ENCODE results near the gene B3GAT1. TPM values are rescaled to one million over a fixed set of nuclear protein-coding genes. Genes with fewer than 3 reads are reported as not detected.
"Not testable (repeated sequence)": the region's sequence is repeated elsewhere in the genome, so short reads cannot be mapped to it uniquely, and the experiment has no call there.

B3GAT1 gene, protein sequence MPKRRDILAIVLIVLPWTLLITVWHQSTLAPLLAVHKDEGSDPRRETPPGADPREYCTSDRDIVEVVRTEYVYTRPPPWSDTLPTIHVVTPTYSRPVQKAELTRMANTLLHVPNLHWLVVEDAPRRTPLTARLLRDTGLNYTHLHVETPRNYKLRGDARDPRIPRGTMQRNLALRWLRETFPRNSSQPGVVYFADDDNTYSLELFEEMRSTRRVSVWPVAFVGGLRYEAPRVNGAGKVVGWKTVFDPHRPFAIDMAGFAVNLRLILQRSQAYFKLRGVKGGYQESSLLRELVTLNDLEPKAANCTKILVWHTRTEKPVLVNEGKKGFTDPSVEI
- 1 to 10 TPM in 1 of 4 donors, under 1 TPM in 2, not detected in 1; 0.54 to 1.4 (median 0.57) TPM for polyA plus RNA-seq
- long read RNA-seq, donor 1, partial matches to known transcripts, result 0 of 2 reads
- long read RNA-seq, donor 1, other reads (novel, unspliced or antisense), result 0 of 2 reads
- long read RNA-seq, donor 2, result 0 reads
- long read RNA-seq, donor 3, result 0 reads
- long read RNA-seq, donor 4, result 0 reads
- long read RNA-seq, donor 5, result 0 reads
- long read RNA-seq, donor 6, result 0 reads
- long read RNA-seq, donor 7, result 0 reads
- long read RNA-seq, donor 8, result 0 reads
- long read RNA-seq, donor 9, result 0 reads
- long read RNA-seq, donor 10, result 0 reads

- H3K4me3 ChIP-seq (ENCODE audit: low read depth in 1 of 3, low read length in 3 of 3), result peak within 1 kb of the TSS in 2 of 3 donors; percentile 7 to 30
- peaks cover 0 to 2% of the 10 kb centered on the region in 2 donors for H3K9me3 ChIP-seq (ENCODE audit: control insufficient read depth in 2 of 2, insufficient read depth in 1 of 2, low read depth in 1 of 2, low read length in 1 of 2)
- FAIRE-seq (no peak), DNase-seq (peak in 1 of 2 donors; percentile 28)
- no peaks in the 10 kb centered on the region for H3K4me1 ChIP-seq (ENCODE audit: control insufficient read depth in 3 of 3, insufficient read depth in 2 of 3, low read depth in 1 of 3, low read length in 2 of 3)
- no peaks in the 10 kb centered on the region for H3K36me3 ChIP-seq (ENCODE audit: control insufficient read depth in 3 of 3, insufficient read depth in 2 of 3, low read depth in 1 of 3, low read length in 3 of 3)
- no peak within 1 kb of the TSS for H3K27ac ChIP-seq (ENCODE audit: low read depth in 1 of 3, low read length in 2 of 3)
- WGBS, 3 donors, result 1 to 2% (median 1%) methylated on average over 48 to 92 of the region's 94 CpGs
- peaks cover 4 to 59% (median 41%) of the 10 kb centered on the region in 3 donors for H3K27me3 ChIP-seq (ENCODE audit: control insufficient read depth in 3 of 3, insufficient read depth in 3 of 3, low read length in 3 of 3)
These were observed at the start of gene B3GAT1 for GRCh38 chr11:134412203-134413042. Gene B3GAT1 (minus strand): TSS chr11:134412242. CDS start chr11:134387659, 24,583 bp downstream.

DNA sequence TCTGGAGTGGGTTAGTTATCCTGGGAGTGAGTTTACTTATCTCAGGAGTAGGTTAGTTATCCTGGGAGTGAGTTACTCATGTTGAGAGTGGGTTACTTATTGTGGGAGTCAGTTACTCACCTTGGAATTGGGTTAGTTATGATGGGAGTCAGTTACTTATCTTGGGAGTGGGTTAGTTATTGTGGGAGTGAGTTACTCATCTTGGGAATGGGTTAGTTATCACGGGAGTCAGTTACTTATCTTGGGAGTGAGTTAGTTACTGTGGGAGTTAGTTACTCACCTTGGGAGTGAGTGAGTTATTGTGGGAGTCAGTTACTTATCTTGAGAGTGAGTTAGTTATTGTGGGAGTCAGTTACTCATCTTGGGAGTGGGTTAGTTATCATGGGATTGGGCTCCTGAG is 49.6 kb upstream of the B3GAT1 start:
- Histone ChIP-seq H3K36me3 (ENCODE audit: control insufficient read depth in 3 of 3, insufficient read depth in 2 of 3, low read depth in 1 of 3, low read length in 3 of 3) (no peaks in the 10 kb centered on the region), H3K27ac (ENCODE audit: low read depth in 1 of 3, low read length in 2 of 3) (no peak overlapping the region), H3K4me1 (ENCODE audit: control insufficient read depth in 3 of 3, insufficient read depth in 2 of 3, low read depth in 1 of 3, low read length in 2 of 3) (peaks cover 0 to 9% (median 0%) of the 10 kb centered on the region in 3 donors), H3K9me3 (ENCODE audit: control insufficient read depth in 2 of 2, insufficient read depth in 1 of 2, low read depth in 1 of 2, low read length in 1 of 2) (peaks cover 0 to 9% of the 10 kb centered on the region in 2 donors), H3K4me3 (ENCODE audit: low read depth in 1 of 3, low read length in 3 of 3) (no peak overlapping the region), H3K27me3 (ENCODE audit: control insufficient read depth in 3 of 3, insufficient read depth in 3 of 3, low read length in 3 of 3) (peaks cover 0 to 10% (median 2%) of the 10 kb centered on the region in 3 donors)
- FAIRE-seq (no peak), DNase-seq (no peak)
- WGBS, 3 donors, result 56 to 75% (median 59%) methylated on average over 1 of the region's 1 CpG

DNA sequence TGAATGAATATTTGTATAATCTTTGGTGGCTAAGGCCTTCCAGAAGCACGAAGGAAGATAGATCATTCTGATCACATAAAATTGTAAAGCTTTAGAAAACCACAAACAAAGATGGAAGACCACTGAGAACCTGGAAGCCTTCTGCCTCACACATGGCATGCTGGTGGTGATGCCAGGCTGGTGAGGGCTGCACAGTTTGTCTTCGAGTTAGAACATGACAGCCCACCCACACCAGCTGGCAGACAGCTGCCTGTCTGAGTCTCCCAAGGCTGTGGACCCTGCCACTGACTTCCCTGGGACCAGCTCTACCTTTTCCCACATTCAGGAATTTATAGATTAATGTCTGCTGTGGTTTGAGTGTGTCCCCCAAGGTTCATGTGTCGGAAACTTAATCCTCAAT is 48.8 kb upstream of the B3GAT1 start:
- Histone ChIP-seq H3K36me3 (ENCODE audit: control insufficient read depth in 3 of 3, insufficient read depth in 2 of 3, low read depth in 1 of 3, low read length in 3 of 3) (no peaks in the 10 kb centered on the region), H3K4me1 (ENCODE audit: control insufficient read depth in 3 of 3, insufficient read depth in 2 of 3, low read depth in 1 of 3, low read length in 2 of 3) (peaks cover 0 to 3% (median 0%) of the 10 kb centered on the region in 3 donors), H3K4me3 (ENCODE audit: low read depth in 1 of 3, low read length in 3 of 3) (no peak overlapping the region), H3K27ac (ENCODE audit: low read depth in 1 of 3, low read length in 2 of 3) (no peak overlapping the region), H3K27me3 (ENCODE audit: control insufficient read depth in 3 of 3, insufficient read depth in 3 of 3, low read length in 3 of 3) (peaks cover 0 to 10% (median 2%) of the 10 kb centered on the region in 3 donors), H3K9me3 (ENCODE audit: control insufficient read depth in 2 of 2, insufficient read depth in 1 of 2, low read depth in 1 of 2, low read length in 1 of 2) (peaks cover 0 to 12% of the 10 kb centered on the region in 2 donors)
- DNase-seq (no peak), FAIRE-seq (no peak)
- 73 to 78% (median 74%) methylated on average over 3 of the region's 3 CpGs for WGBS, 3 donors

- no peak for DNase-seq
- WGBS, 3 donors, result 69 to 82% (median 69%) methylated on average over 8 of the region's 8 CpGs
- Histone ChIP-seq H3K36me3 (ENCODE audit: control insufficient read depth in 3 of 3, insufficient read depth in 2 of 3, low read depth in 1 of 3, low read length in 3 of 3) (no peaks in the 10 kb centered on the region), H3K27ac (ENCODE audit: low read depth in 1 of 3, low read length in 2 of 3) (no peak overlapping the region), H3K4me1 (ENCODE audit: control insufficient read depth in 3 of 3, insufficient read depth in 2 of 3, low read depth in 1 of 3, low read length in 2 of 3) (no peaks in the 10 kb centered on the region), H3K4me3 (ENCODE audit: low read depth in 1 of 3, low read length in 3 of 3) (no peak overlapping the region), H3K9me3 (ENCODE audit: control insufficient read depth in 2 of 2, insufficient read depth in 1 of 2, low read depth in 1 of 2, low read length in 1 of 2) (peaks cover 0 to 12% of the 10 kb centered on the region in 2 donors), H3K27me3 (ENCODE audit: control insufficient read depth in 3 of 3, insufficient read depth in 3 of 3, low read length in 3 of 3) (peaks cover 0 to 7% (median 0%) of the 10 kb centered on the region in 3 donors)
- no peak for FAIRE-seq
These were observed 48.1 kb upstream of the B3GAT1 start for GRCh38 chr11:134460062-134460561.

DNA sequence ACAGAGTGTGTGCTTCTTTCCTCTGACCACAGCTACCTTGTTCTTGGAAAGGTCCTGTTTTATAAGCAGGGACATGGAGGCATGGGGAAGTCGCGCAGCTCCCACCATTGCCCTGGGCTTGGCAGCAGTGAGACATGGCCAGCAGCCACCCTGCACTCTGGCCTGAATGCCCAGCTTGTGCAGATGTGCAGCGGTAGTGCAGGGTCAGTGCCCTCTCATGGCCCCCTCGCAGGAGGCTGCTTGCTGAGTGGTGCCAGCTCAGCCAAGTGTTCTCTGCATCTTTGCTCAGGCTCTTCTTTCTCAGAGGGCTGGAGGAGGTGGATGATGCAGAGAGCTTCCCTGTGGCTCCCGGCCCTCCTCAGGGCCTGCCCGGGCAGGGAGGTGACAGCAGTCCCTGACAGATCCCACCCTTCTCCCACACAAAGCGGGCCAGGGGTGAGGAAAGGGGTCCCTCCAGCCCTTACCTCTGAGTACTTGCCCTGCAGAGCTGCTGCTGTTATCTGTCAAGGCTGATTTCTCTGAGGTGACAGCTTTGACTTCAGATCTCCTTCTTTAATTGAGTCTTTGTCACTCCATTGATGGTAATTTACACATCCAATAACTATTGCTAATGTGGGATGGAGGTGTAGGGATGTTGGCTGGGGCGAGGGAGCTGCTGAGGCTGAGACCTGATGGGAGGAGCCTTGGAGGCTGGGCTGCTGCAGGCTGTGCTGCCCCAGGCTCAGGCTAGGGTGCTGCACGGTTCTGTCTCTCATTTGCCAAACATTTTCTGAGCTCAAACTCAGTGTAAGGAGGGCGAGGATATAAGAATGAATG is 47.4 kb upstream of the B3GAT1 start:
- Histone ChIP-seq H3K36me3 (ENCODE audit: control insufficient read depth in 3 of 3, insufficient read depth in 2 of 3, low read depth in 1 of 3, low read length in 3 of 3) (no peaks in the 10 kb centered on the region), H3K4me1 (ENCODE audit: control insufficient read depth in 3 of 3, insufficient read depth in 2 of 3, low read depth in 1 of 3, low read length in 2 of 3) (no peaks in the 10 kb centered on the region), H3K27me3 (ENCODE audit: control insufficient read depth in 3 of 3, insufficient read depth in 3 of 3, low read length in 3 of 3) (peaks cover 0 to 5% (median 0%) of the 10 kb centered on the region in 3 donors), H3K27ac (ENCODE audit: low read depth in 1 of 3, low read length in 2 of 3) (no peak overlapping the region), H3K4me3 (ENCODE audit: low read depth in 1 of 3, low read length in 3 of 3) (no peak overlapping the region), H3K9me3 (ENCODE audit: control insufficient read depth in 2 of 2, insufficient read depth in 1 of 2, low read depth in 1 of 2, low read length in 1 of 2) (peaks cover 0 to 12% of the 10 kb centered on the region in 2 donors)
- FAIRE-seq (no peak), DNase-seq (no peak)
- 50 to 71% (median 56%) methylated on average over 10 of the region's 10 CpGs for WGBS, 3 donors

- not testable (repeated sequence) for H3K27ac ChIP-seq (ENCODE audit: low read depth in 1 of 3, low read length in 2 of 3); H3K36me3 ChIP-seq (ENCODE audit: control insufficient read depth in 3 of 3, insufficient read depth in 2 of 3, low read depth in 1 of 3, low read length in 3 of 3); H3K27me3 ChIP-seq (ENCODE audit: control insufficient read depth in 3 of 3, insufficient read depth in 3 of 3, low read length in 3 of 3); FAIRE-seq; H3K4me3 ChIP-seq (ENCODE audit: low read depth in 1 of 3, low read length in 3 of 3); DNase-seq; H3K4me1 ChIP-seq (ENCODE audit: control insufficient read depth in 3 of 3, insufficient read depth in 2 of 3, low read depth in 1 of 3, low read length in 2 of 3)
- WGBS, 3 donors, result 83 to 90% (median 84%) methylated on average over 2 of the region's 2 CpGs
- H3K9me3 ChIP-seq (ENCODE audit: control insufficient read depth in 2 of 2, insufficient read depth in 1 of 2, low read depth in 1 of 2, low read length in 1 of 2), result peaks cover 0 to 12% of the 10 kb centered on the region in 2 donors
These were observed 45.5 kb upstream of the B3GAT1 start for GRCh38 chr11:134457411-134458007.

GRCh38 chr11:134455516-134455915 is 43.5 kb upstream of the B3GAT1 start:
- Histone ChIP-seq H3K27me3 (ENCODE audit: control insufficient read depth in 3 of 3, insufficient read depth in 3 of 3, low read length in 3 of 3) (no peaks in the 10 kb centered on the region), H3K27ac (ENCODE audit: low read depth in 1 of 3, low read length in 2 of 3) (no peak overlapping the region), H3K4me3 (ENCODE audit: low read depth in 1 of 3, low read length in 3 of 3) (no peak overlapping the region), H3K9me3 (ENCODE audit: control insufficient read depth in 2 of 2, insufficient read depth in 1 of 2, low read depth in 1 of 2, low read length in 1 of 2) (peaks cover 0 to 12% of the 10 kb centered on the region in 2 donors), H3K36me3 (ENCODE audit: control insufficient read depth in 3 of 3, insufficient read depth in 2 of 3, low read depth in 1 of 3, low read length in 3 of 3) (no peaks in the 10 kb centered on the region), H3K4me1 (ENCODE audit: control insufficient read depth in 3 of 3, insufficient read depth in 2 of 3, low read depth in 1 of 3, low read length in 2 of 3) (no peaks in the 10 kb centered on the region)
- no peak for DNase-seq
- WGBS, 3 donors, result 75 to 79% (median 75%) methylated on average over 3 of the region's 3 CpGs
- no peak for FAIRE-seq
